GM21786 (cell line): Measurements from ENCODE around the gene MKI67.
"Not testable (repeated sequence)": the region's sequence is repeated elsewhere in the genome, so short reads cannot be mapped to it uniquely, and the experiment has no call there.

Experiments used
- ATAC-seq: cut with Tn5 transposase; IDR thresholded peaks from one replicate; pipeline ENCODE4 v1.9.1; 2021; ENCODE audit not compliant: unreplicated experiment

MKI67 gene

GRCh38 chr10:128125944-128126764, at the start of gene MKI67:
Gene MKI67 (minus strand): TSS chr10:128126423. CDS start chr10:128125667, 756 bp downstream.
- peak; percentile 91 for ATAC-seq

DNA sequence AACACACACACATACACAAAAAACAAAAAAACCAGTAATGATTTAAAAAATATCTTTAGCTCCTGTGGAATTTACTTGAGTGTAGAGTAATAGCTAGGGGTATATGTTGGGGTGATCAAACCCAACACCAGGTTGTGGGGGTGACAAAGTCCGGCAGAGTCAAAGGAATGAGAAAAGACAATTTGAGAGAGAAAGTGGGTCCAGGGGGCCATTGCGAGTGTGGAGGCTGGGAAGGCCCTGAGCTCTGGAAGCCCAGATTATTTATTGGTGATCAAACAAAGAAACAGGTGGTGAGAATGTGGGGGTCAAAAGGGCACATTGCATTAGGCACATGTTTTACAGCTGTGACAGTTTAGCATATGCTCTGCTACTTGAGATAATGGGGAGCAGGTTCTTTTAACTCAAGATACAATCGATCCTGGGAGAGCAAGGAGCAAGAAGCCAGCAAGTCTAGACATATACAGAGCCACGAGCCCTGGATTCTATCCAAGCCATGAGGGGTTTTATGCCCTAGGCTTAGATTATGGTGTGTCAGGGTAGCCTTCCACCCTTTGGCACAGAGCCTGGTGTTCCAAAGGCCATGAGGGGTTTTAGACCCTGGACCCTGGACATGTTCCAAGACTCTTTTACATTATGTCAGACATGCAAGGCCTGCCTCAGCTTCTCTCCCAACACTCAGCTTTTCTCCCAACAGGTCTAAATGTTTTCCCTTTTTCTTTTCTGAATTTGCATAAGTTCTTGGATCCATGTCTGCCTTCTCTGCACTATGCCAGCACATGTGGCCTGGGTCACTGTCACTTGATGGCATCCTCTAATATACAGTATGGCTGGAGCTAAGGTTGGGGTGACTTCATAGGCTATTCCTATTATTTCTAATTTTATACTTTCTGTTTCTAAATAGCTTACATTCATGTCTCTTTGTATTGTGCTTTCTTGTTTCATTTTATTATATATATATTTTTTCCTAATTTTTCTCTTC, 48.6 kb upstream of the MKI67 start:
- no peak for ATAC-seq

- no peak for ATAC-seq
These were observed 47.2 kb upstream of the MKI67 start for GRCh38 chr10:128173386-128173785.

GRCh38 chr10:128172756-128173155, 46.5 kb upstream of the MKI67 start:
- no peak for ATAC-seq

DNA sequence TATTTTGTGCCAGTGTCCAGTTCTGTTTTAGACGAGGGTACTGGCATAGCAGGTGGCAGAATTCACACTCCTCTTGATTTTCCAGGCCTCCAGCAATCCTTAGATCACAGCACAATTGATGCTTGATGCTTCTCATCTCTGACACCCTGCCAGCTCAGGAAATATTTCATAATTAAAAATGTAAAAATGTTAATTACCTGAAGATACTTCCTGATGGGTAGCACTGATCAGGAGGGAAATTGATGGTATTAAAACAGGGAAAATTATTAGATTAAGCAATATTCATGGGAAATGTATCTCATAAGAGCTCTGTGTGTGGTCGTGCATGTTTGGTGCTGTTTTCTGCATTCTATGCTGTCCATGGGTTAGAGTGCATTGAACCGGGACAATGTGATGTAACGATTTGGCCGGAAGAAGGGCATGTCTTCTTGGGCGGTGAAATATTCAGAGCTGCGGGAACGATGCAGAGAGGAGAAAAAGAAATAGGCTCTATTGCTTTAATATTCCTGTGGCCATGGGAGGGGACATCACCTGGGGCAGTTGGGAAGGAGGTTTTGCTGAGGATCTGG, 43.7 kb upstream of the MKI67 start:
- ATAC-seq: no peak

GRCh38 chr10:128167926-128168520, 41.8 kb upstream of the MKI67 start:
- ATAC-seq: no peak

DNA sequence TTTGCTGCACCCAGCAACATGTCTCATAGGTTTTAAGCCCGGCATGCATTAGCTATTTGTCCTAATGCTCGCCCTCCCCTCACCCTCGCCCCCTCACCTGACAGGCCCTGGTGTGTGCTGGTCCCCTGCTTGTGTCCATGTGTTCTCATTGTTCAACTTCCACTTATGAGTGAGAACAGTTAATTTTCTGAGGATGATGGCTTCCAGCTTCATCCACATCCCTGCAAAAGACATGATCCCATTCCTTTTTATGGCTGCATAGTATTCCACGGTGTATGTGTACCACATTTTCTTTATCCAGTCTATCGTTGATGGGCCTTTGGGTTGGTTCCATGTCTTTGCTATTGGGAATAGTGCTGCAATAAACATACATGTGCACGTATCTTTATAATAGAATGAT, 40.9 kb upstream of the MKI67 start:
- not testable (repeated sequence) for ATAC-seq

- no peak for ATAC-seq
These were observed 39.9 kb upstream of the MKI67 start for GRCh38 chr10:128166151-128166550.

GRCh38 chr10:128165536-128165935, 39.3 kb upstream of the MKI67 start:
- no peak for ATAC-seq

DNA sequence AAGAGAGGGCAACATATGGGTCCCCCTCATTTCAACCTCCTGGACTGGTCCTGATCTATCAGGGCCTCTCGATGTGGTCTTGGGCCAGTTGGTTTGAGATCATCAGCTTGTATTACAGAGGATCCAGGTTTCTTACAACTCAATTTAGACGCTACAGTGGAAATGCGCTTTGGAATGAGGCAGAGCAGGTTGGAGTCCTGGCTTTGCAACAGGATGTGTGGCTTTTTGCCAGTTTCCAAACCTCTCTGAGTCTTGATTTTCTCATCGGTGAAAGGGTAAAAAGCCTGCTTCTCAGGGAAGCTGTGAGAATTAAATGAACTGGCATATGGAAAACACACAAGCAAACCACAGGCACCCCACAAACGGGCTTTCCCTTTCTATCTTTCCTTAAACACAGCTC, 37.5 kb upstream of the MKI67 start:
- no peak for ATAC-seq

DNA sequence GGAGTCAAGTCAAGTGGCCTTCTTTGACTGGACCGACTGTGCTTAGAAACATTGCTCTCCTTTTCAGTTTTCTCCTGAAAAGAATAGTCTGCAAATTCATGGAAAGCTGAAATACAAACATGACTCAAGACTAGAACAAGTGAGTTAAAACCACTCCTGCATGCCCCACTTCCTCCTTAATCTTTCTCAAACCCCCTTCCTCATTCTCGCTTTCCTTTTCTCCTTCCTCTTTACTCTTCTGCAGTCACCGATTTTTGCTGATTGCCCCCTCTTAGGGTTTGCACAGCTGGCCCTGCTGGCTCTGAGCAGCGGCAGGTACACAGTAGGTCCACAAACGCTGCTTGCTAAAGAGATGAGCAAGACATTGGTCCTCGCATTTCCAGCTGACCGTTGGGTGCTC, 34.8 kb upstream of the MKI67 start:
- ATAC-seq: no peak

- no peak for ATAC-seq
These were observed 34.1 kb upstream of the MKI67 start for GRCh38 chr10:128160297-128160711.

- no peak for ATAC-seq
These were observed 32.0 kb upstream of the MKI67 start for GRCh38 chr10:128158021-128158795.

DNA sequence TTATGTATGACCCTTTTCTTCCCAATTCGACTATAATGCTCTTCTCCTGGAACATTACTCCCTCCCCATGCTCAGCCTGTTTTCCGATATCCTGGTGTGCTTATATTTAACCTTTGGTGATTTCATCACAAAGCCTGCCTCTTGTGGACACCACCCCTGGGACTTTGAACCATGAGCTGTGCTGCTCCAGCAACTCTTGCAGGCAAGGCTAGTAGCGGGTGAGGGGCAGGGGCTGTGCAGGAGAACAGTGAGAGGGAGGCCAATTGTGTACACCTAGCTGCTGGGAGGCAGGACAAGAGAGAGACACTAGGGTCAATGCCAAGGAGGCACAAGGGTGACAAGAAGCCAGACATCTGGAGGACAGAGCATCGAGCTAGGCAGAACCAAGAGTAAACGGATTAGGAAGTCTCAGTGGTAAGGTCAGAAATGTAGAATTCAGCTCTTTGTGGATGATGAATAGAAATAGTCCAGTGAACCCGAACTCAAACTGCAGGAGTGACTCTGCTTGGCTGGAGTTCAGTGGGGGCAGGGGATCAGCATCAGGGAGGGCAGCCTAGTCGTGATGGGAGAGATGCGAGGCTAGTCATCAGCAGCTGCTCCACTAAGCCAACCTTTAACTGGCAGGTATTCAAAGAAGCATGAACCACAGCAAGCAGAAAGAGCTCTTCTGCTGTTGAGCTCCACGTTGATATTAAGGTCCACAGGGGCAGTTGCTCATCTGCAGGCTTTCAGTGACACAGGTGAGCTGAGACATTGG, 31.0 kb upstream of the MKI67 start:
- ATAC-seq: no peak

DNA sequence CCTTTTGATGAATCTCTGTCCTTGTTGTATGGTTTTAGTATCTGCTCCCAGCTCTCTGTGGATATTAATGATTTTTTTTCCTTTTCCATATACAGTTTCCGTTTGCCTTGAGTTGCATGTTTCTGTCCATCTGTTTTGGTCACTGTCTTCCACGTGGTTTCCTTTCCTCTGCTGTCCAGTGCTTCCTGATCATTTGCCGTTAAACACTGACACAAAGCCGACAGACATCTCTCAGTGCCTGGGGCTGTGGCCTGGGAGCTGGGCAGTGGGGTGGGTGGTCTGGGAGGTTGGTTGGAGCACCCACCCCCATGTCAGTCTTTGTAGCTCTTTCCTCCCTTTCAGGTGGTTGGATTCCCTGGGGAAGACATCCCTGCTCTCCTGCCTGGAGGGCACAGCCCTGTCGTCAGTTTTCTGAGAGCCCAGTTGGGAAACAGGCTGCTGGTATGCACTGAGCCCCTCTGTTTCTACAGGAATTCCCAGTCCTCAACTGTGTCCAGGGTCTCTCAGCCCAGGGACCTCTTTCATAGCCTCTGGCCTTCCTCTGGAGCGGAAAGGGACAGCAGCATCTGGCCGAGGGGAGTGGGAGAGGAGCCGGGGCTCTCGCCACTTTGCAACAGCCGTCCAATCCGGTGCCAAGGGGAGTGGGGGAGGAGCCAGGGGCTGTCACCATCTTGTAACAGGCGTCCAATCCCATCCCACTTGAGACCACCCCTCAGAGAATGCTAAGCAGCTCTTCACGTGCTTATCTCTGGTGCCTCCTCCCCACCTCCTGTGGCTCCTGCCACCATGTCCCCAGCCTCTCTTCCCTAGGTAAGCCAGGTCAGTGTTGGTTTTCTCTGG, 26.7 kb upstream of the MKI67 start:
- no peak for ATAC-seq

- no peak for ATAC-seq
These were observed 24.8 kb upstream of the MKI67 start for GRCh38 chr10:128151031-128151430.

- ATAC-seq: no peak
These were observed 24.3 kb upstream of the MKI67 start for GRCh38 chr10:128150561-128150960.

DNA sequence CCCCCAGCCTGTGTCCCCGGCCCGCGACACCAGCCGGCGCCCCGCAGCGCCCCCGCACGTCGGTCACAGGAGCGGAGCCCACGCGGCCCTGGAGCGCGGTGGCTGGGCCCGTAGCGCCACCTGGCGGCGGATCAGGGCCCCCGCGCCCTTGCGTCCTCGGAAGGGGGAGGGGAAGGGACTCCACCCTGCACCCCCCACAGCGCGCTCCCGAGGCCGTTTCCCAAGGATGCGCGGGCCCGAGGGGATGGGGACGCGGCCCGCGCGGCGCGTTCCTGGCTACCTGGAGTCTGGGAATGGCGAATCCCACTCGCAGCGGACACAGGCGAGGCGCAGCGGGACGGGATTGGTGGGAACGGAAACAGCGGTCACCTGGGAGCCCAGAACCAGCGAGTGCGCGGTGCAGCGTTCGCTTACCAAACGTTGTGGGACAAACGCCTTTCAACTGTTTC, 23.8 kb upstream of the MKI67 start:
- ATAC-seq: peak; percentile 85
